ENCODE measurements around the gene FOXA1.

The FOXA1 gene

GRCh38 chr14:37601865-37602264 is 6.8 kb upstream of the FOXA1 start:
- DNase-seq, result no peak

GRCh38 chr14:37600880-37601741 is 6.1 kb upstream of the FOXA1 start:
- DNase-seq, result no peak

DNA sequence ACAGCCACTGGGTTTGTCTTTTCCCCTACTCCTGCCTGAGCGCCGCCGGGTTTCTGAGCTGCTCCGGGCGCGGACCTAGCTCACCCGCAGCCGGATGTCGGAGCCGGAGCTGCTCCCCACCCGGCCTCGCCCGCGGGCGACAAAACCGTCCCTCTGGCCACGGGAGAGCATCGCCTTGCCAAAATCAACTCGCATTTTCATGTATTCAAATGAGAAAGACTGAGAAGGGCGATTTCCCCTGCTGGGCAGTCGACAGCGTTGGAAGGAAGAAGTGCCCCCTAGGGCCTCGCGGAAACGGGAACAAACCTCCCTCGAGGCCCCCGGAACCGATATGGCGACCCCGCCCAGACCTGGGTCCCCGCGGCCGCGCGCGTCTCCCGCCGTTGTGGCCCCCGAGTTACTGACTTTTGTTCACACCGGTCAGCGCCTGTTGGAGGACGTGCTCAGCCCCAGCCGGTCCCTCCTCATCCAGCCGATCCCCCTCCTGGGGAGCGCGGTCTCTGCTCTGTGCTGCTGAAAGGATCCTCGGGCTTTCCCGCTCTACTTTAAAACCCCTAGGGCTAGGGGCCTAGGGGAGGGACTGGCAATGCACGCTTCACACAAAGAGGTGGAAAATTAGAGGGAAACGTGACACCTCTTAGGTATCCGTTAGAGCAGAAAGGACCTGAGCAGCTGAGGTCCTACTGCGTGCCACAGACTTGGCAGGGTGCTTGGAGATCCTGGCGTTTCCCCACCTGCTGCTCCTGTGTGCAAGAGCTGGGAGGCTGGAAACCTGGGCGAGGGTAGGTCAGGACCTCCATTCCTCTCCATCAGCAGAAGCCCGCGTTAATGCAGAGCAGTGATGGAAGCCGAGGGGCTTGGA is 4.7 kb upstream of the FOXA1 start:
- DNase-seq, result peak; percentile 51

GRCh38 chr14:37598747-37599506 is 3.9 kb upstream of the FOXA1 start:
- DNase-seq, result no peak

GRCh38 chr14:37597914-37598746 is 3.1 kb upstream of the FOXA1 start:
- DNase-seq, result no peak

- no peak for DNase-seq
These were observed 2.5 kb upstream of the FOXA1 start for GRCh38 chr14:37597538-37597913.

DNA sequence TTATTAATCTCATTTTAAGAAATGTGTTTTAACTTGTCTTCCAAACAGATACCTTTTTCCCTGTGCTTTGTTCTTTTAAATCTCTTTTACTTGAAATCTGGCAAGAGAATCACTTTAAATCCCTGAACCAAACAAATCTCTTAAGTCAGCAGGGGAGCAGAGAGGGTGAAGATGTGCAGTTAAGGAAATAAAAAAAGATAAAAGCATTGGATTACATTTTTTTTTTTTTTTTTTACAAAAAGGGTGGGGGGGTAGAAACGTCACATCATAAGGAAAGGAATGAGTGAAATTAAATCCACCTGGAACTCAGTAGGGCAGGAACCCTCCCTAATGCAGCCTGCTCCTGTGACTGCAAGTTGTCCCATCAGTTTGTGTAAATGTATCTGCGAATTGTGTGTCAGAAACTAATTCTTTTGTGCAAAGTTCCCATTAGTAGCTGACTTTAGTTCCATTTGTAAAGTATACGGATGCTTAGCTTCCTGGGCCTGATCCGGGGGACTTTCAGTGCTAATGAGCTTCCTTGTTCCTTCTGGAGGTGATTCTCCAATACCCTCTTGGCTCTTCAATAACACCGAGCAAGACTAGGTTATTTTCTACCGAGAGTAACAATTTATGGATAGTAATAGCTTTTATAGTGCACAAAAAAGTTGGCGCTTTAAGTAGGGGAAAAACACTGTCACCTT is 1.9 kb upstream of the FOXA1 start:
- no peak for DNase-seq

GRCh38 chr14:37595809-37596621 is 966 bp upstream of the FOXA1 start:
- peak; percentile 61 for DNase-seq

GRCh38 chr14:37594238-37594970 is 645 bp downstream of the FOXA1 start:
- peak; percentile 82 for DNase-seq

- no peak for DNase-seq
These were observed 1.4 kb downstream of the FOXA1 start for GRCh38 chr14:37593511-37594237.

DNA sequence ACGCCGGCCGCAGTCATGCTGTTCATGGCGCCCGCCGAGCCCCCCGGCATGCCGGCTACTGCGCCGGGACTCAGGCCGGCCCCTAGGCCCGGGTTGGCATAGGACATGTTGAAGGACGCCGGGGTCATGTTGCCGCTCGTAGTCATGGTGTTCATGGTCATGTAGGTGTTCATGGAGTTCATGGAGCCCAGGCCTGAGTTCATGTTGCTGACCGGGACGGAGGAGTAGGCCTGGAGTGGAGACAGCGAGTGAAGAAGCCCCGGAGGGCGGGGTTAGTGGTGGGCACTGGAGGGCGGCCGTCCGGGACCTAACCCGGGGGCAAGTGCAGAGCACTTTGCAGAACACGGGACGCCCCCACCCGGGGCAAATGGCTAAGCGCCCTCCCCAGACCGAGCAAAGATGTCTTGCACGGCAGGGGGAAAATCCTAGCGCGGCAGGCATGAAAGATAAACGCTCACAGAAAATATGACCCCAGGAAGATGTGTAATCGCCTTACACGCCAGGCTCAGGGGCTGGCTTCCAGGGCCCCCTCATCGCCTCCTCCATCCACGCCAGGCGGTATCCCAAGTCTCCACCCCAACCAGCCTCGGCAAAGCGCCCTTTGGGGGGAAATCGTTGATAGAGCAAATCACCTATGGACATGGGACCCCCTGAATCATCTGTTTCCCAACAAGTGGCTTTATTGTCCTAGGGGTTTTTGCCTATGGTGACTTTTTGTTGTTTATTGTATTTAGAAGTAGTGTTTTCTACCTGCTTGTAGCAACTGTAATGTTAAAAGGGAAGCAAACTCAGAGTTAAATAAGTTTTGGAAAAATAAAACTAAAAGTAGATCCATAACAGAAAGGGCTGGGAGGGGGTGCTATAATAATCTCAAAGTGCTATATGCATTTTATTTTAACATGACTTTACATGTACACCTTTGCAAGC is 2.3 kb downstream of the FOXA1 start:
- no peak for DNase-seq

DNA sequence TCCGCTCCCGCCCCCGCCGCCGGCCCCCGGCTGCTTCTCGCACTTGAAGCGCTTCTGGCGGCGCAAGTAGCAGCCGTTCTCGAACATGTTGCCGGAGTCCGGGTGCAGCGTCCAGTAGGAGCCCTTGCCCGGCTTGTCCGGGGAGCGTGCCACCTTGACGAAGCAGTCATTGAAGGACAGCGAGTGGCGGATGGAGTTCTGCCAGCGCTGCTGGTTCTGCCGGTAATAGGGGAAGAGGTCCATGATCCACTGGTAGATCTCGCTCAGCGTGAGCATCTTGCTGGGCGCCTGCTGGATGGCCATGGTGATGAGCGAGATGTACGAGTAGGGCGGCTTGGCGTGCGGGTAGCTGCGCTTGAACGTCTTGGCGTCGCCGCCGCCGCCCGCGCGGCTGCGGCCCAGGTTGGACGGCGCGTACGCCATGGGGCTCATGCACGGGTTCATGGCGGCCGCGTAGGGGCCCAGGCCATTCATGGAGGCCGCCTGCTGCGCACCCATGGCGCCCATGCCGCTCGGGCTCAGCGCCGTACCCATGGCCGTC is 3.0 kb downstream of the FOXA1 start:
- DNase-seq, result no peak

DNA sequence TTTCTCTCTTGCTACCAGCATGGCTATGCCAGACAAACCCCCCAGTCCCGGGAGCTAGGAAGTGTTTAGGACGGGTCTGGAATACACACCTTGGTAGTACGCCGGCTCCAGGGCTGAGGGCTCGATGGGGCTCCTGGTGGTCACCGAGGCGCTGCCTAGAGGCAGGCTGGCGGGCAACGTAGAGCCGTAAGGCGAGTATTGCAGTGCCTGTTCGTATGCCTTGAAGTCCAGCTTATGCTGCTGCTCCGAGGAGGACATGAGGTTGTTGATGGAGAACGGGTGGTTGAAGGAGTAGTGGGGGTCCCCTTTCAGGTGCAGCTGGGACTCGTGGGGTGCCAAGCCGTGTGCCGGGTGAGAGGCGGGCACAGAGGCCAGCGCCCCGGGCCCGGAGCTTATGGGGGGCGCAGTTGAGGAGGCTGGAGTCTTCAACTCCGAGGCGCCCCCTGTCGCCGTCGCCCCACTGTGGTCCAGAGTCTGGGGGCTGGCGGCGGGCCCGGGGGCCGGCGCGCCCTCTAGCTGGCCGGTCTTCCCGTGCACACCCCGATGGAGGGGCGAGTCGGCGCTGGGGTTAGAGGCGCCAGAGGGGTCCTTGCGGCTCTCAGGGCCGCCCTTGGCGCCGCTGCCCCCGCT is 3.6 kb downstream of the FOXA1 start:
- DNase-seq, result no peak

DNA sequence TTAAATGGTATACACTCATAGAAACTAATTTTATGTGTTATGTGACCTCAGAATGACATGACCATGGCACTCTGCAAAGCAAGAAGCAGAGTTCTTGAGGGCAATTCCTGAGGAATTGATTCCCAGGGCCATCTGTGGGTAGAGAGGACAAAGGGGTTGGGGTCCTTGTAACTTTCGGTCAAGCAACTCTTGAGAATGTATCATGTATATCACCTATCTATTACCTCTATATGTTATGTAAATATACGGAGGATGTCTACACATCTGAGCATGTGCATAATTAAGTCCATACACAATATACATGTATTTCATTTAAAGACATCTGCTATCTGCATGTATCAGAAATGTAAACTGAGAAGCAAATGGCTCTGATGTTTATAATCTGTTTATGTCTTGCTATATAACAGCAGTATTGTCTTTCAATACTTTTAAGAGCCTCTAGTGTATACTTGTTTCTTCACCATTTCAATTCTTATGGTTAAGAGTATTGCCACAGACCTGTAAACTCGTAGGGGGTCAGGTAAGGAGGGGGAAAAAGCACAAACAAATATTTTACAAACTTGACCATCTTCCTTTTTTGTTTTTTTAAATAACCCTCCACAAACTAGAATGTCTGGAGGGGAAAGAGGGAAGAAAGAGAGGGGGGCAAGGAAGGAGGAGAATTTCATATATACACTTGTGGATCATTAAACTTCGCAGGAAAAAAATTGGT is 4.5 kb downstream of the FOXA1 start:
- DNase-seq, result no peak

- DNase-seq, result no peak
These were observed 5.2 kb downstream of the FOXA1 start for GRCh38 chr14:37589715-37590427.

Measured in NCI-H2227 treated with DMSO at 0.1 percent for 48 hours (cell line).